Sigmoid colon (tissue), 7 donors: ENCODE data around the gene SERPINB3. TPM values are rescaled to one million over a fixed set of nuclear protein-coding genes. Genes with fewer than 3 reads are reported as not detected.

Experiments used
- DNase-seq: peaks from one replicate; pipeline ENCODE4 v3.0.0-alpha.2; 2019
- H3K27ac ChIP-seq, 4 donors: fragments of 200-600 bp; sonication (generic); one replicate each; pipeline ENCODE4 v1.5.1; 2016 to 2019; ENCODE audit warnings: mild to moderate bottlenecking in 1 of 4
- H3K27me3 ChIP-seq, 3 donors: fragments of 200-600 bp; sonication (generic); one replicate each; pipeline ENCODE4 v1.5.1; 2019; ENCODE audit warnings: mild to moderate bottlenecking in 1 of 3
- H3K36me3 ChIP-seq, 4 donors: fragments of 200-600 bp; sonication (generic); one replicate each; pipeline ENCODE4 v1.5.1; 2016 to 2019
- H3K4me1 ChIP-seq, 4 donors: fragments of 200-600 bp; sonication (generic); one replicate each; pipeline ENCODE4 v1.5.1; 2017 to 2019
- H3K4me3 ChIP-seq, 4 donors: fragments of 200-600 bp; sonication (generic); one replicate each; pipeline ENCODE4 v1.5.1; 2017 to 2019; ENCODE audit warnings: mild to moderate bottlenecking in 2 of 4, moderate library complexity in 1 of 4
- H3K9me3 ChIP-seq, 4 donors: fragments of 200-600 bp in 3 of 4; sonication (generic) in 3 of 4; one replicate each; pipeline versions ENCODE4 v1.5.1 to v1.6.1; 2013 to 2019
- CTCF ChIP-seq, 4 experiments: fragments of 450-650 bp in 3 of 4; fragments of 200-600 bp in 1 of 4; IDR thresholded peaks; one replicate each; pipeline ENCODE4 v1.5.1; 2016 to 2019; ENCODE audit warnings: antibody characterized with exemption in 4 of 4, mild to moderate bottlenecking in 3 of 4, moderate library complexity in 2 of 4
- EP300 ChIP-seq, 4 donors: sonication (generic); formaldehyde crosslinking; IDR thresholded peaks; one replicate each; pipeline ENCODE4 v1.6.1; 2017; ENCODE audit warnings: antibody characterized with exemption in 4 of 4
- POLR2A ChIP-seq, 2 donors: fragments of 450-650 bp; IDR thresholded peaks; one replicate each; pipeline ENCODE4 v1.6.1; 2016; ENCODE audit warnings: antibody characterized with exemption in 2 of 2, mild to moderate bottlenecking in 2 of 2, moderate library complexity in 2 of 2
- POLR2AphosphoS5 ChIP-seq, 4 donors: sonication (generic); formaldehyde crosslinking; IDR thresholded peaks; one replicate each; pipeline ENCODE4 v1.6.1; 2017; ENCODE audit warnings: antibody characterized with exemption in 4 of 4
- WGBS, 2 donors: extraction: QIAGEN DNeasy Blood & Tissue Kit; methylation state at CpG; one replicate each; pipeline ENCODE4 v1.1.7; 2013; 5-methylcytosine and 5-hydroxymethylcytosine counted together
- intact Hi-C: fragments of 100-400 bp; cut with DNase I; formaldehyde crosslinking; loops from one replicate; pipeline ENCODE4 v1.15.1; 2023
- polyA plus RNA-seq, 3 donors: library from polyadenylated mRNA; stranded (reverse); fragments of 200-250 nt; gene quantifications; one replicate each; pipeline ENCODE4 v1.2.3, GENCODE V29; 2013
- total RNA-seq, 4 donors: library from RNA; depleted of rRNA; stranded (reverse); fragments of >200 nt; gene quantifications; one replicate each; pipeline ENCODE4 v1.1.0, GENCODE V29; 2016
- donor health status: healthy with polysubstance abuse.
- donor health status: Bipolar disorder and iron deficiency.
- donor health status: healthy.

The SERPINB3 gene
- total and polyA plus RNA-seq, 7 donors = 0.04 to 1.2 TPM; not detected in 5

- intact Hi-C loops = loop anchor here (10.0 kb wide), 1 partner anchor 198 kb away; no protein-coding TSS in a partner anchor
- TF ChIP-seq POLR2A (IDR thresholded peaks at IDR 0.05) (no peak), EP300 (IDR thresholded peaks at IDR 0.05) (peak in 1 of 4 donors; percentile 41), POLR2AphosphoS5 (IDR thresholded peaks at IDR 0.05) (peak; percentile 24 to 88 (median 66))
- DNase-seq = no peak
- WGBS, 2 donors = 8 to 39% methylated on average over 3 of the region's 3 CpGs
- Histone ChIP-seq H3K27me3 (no peaks in the 10 kb centered on the region), H3K9me3 (peaks cover 0 to 4% (median 1%) of the 10 kb centered on the region in 4 donors), H3K4me3 (no peak overlapping the region), H3K4me1 (peaks cover 0 to 19% (median 10%) of the 10 kb centered on the region in 4 donors), H3K36me3 (no peaks in the 10 kb centered on the region), H3K27ac (peak overlapping the region in 2 of 4 donors; percentile 38 to 53)
Measured at GRCh38 chr18:63617049-63617914, 44.4 kb downstream of the SERPINB3 start.

- no peak overlapping the region for H3K4me3 ChIP-seq
- intact Hi-C loops = loop anchor here (10.0 kb wide), 1 partner anchor 201 kb away; no protein-coding TSS in a partner anchor
- WGBS, 2 donors = 64 to 88% methylated on average over 4 of the region's 4 CpGs
- DNase-seq = no peak
- no peaks in the 10 kb centered on the region for H3K9me3 ChIP-seq
- TF ChIP-seq POLR2A (IDR thresholded peaks at IDR 0.05) = no peak
- no peak for TF ChIP-seq POLR2AphosphoS5 (IDR thresholded peaks at IDR 0.05)
- TF ChIP-seq EP300 (IDR thresholded peaks at IDR 0.05) = no peak
- TF ChIP-seq CTCF (IDR thresholded peaks at IDR 0.05) = no peak
- H3K4me1 ChIP-seq = peaks cover 0 to 19% (median 10%) of the 10 kb centered on the region in 4 donors
- H3K36me3 ChIP-seq = no peaks in the 10 kb centered on the region
- H3K27ac ChIP-seq = no peak overlapping the region
- no peaks in the 10 kb centered on the region for H3K27me3 ChIP-seq
Measured at GRCh38 chr18:63613420-63613819, 48.3 kb downstream of the SERPINB3 start.

GRCh38 chr18:63606526-63606925 is 55.2 kb downstream of the SERPINB3 start:
- no peak overlapping the region for H3K4me3 ChIP-seq
- DNase-seq = no peak
- H3K27me3 ChIP-seq = no peaks in the 10 kb centered on the region
- peaks cover 0 to 20% (median 9%) of the 10 kb centered on the region in 4 donors for H3K4me1 ChIP-seq
- WGBS, 2 donors = 83 to 84% methylated on average over 3 of the region's 3 CpGs
- TF ChIP-seq EP300 (IDR thresholded peaks at IDR 0.05) (no peak), POLR2A (IDR thresholded peaks at IDR 0.05) (no peak), POLR2AphosphoS5 (IDR thresholded peaks at IDR 0.05) (no peak), CTCF (IDR thresholded peaks at IDR 0.05) (no peak)
- intact Hi-C loops = no loop called here
- H3K27ac ChIP-seq = peak overlapping the region in 2 of 4 donors; percentile 27 to 42
- H3K36me3 ChIP-seq = no peaks in the 10 kb centered on the region
- no peaks in the 10 kb centered on the region for H3K9me3 ChIP-seq

Other genes starting within 250 kb of the SERPINB3 start
- gene VPS4B, start 239.4 kb downstream of the SERPINB3 start, total RNA-seq = 10 to 100 TPM; 31.4 to 41.0 (median 38.3) TPM
- 10 to 100 TPM; 34.6 to 69.4 (median 44.4) TPM for gene VPS4B, start 239.4 kb downstream of the SERPINB3 start, polyA plus RNA-seq
- gene SERPINB5, start 184.9 kb downstream of the SERPINB3 start, total RNA-seq = not detected
- gene SERPINB5, start 184.9 kb downstream of the SERPINB3 start, polyA plus RNA-seq = 1 to 10 TPM; 1.2 to 2.9 (median 1.6) TPM
- gene SERPINB12, start 119.5 kb downstream of the SERPINB3 start, total RNA-seq = not detected
- gene SERPINB12, start 119.5 kb downstream of the SERPINB3 start, polyA plus RNA-seq = not detected
- not detected for gene SERPINB13, start 74.5 kb downstream of the SERPINB3 start, total RNA-seq
- 1 to 10 TPM in 1 of 3 donors, under 1 TPM in 1, not detected in 1; 0.01 to 1.8 TPM for gene SERPINB13, start 74.5 kb downstream of the SERPINB3 start, polyA plus RNA-seq
- not detected for gene SERPINB4, start 17.6 kb downstream of the SERPINB3 start, total RNA-seq
- gene SERPINB4, start 17.6 kb downstream of the SERPINB3 start, polyA plus RNA-seq = under 1 TPM in 1 of 3 donors, not detected in 2; 0.07 TPM
- not detected for gene SERPINB11, start 41.1 kb upstream of the SERPINB3 start, total RNA-seq
- not detected for gene SERPINB11, start 41.1 kb upstream of the SERPINB3 start, polyA plus RNA-seq
- gene SERPINB7, start 113.5 kb upstream of the SERPINB3 start, total RNA-seq = not detected
- under 1 TPM in 1 of 3 donors, not detected in 2; 0.10 TPM for gene SERPINB7, start 113.5 kb upstream of the SERPINB3 start, polyA plus RNA-seq
- gene SERPINB2, start 225.8 kb upstream of the SERPINB3 start, total RNA-seq = under 1 TPM in 2 of 4 donors, not detected in 2; 0.33 to 0.81 TPM
- 1 to 10 TPM in 1 of 3 donors, under 1 TPM in 2; 0.10 to 1.4 (median 0.60) TPM for gene SERPINB2, start 225.8 kb upstream of the SERPINB3 start, polyA plus RNA-seq
- gene SERPINB10, start 246.1 kb upstream of the SERPINB3 start, total RNA-seq = not detected
- gene SERPINB10, start 246.1 kb upstream of the SERPINB3 start, polyA plus RNA-seq = under 1 TPM in 1 of 3 donors, not detected in 2; 0.15 TPM